ENCODE measurements around the gene LGALS4. TPM values are rescaled to one million over a fixed set of nuclear protein-coding genes. Genes with fewer than 3 reads are reported as not detected.

LGALS4 gene
- total and polyA plus RNA-seq, 9 of the 15 experiments (the other 6 are each of a cell fraction or from before 2014, with no cell fraction given), result 0.08 to 1.1 (median 0.30) TPM; not detected in 3

GRCh38 chr19:38785187-38785699, 27.5 kb downstream of the LGALS4 start (continued):
- TF ChIP-seq CHD1 (IDR thresholded peaks at IDR 0.05; ENCODE audit: low read length) (no peak), POLR3G (IDR thresholded peaks at IDR 0.05; ENCODE audit: extremely low read depth, insufficient read length, insufficient replicate concordance) (no peak), E2F3 (CRISPR knock-in tag; IDR thresholded peaks at IDR 0.05) (no peak), MAFG (tag; conservative IDR thresholded peaks at IDR 0.05) (no peak)
- TF ChIP-seq, protein P1, sequence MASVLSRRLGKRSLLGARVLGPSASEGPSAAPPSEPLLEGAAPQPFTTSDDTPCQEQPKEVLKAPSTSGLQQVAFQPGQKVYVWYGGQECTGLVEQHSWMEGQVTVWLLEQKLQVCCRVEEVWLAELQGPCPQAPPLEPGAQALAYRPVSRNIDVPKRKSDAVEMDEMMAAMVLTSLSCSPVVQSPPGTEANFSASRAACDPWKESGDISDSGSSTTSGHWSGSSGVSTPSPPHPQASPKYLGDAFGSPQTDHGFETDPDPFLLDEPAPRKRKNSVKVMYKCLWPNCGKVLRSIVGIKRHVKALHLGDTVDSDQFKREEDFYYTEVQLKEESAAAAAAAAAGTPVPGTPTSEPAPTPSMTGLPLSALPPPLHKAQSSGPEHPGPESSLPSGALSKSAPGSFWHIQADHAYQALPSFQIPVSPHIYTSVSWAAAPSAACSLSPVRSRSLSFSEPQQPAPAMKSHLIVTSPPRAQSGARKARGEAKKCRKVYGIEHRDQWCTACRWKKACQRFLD (CRISPR knock-in tag; IDR thresholded peaks at IDR 0.05), result no peak

- Histone ChIP-seq H2AFZ (ENCODE audit: low read depth, low read length) (no peak overlapping the region), H3K79me2 (ENCODE audit: control insufficient read depth, insufficient read depth, low read length) (no peaks in the 10 kb centered on the region), H3K9me3 (replicated peaks; ENCODE audit: control insufficient read depth, insufficient read depth, low read depth, low read length) (no peaks in the 10 kb centered on the region), H4K20me1 (replicated peaks; ENCODE audit: control insufficient read depth, insufficient read depth, low read length) (no peaks in the 10 kb centered on the region), H3K27ac (ENCODE audit: extremely low read depth, low read depth, low read length) (no peak overlapping the region), H3K36me3 (ENCODE audit: control insufficient read depth, insufficient read depth, low read length) (no peaks in the 10 kb centered on the region), H3K9me1 (ENCODE audit: control insufficient read depth, insufficient read depth, low read length) (no peaks in the 10 kb centered on the region), H3K27me3 (ENCODE audit: control insufficient read depth in 2 of 2, insufficient read depth in 2 of 2, low read length in 2 of 2) (no peaks in the 10 kb centered on the region), H3K9ac (ENCODE audit: insufficient read depth in 1 of 2, low read depth in 2 of 2, low read length in 2 of 2) (no peak overlapping the region), H3K4me3 (no peak overlapping the region), H3K4me1 (replicated peaks in 1 of 2; ENCODE audit: control insufficient read depth in 2 of 2, insufficient read depth in 2 of 2, low read length in 2 of 2) (peaks cover 12 to 14% of the 10 kb centered on the region in 2 experiments; a peak in 4 of 5 replicates), H3K4me2 (ENCODE audit: insufficient read depth, low read length) (no peak overlapping the region)
- no peak for FAIRE-seq
- POLR2A ChIA-PET, result no interaction called here
- ATAC-seq, result no peak
- in situ Hi-C loops (cut with MboI), result no loop called here
- CTCF ChIA-PET (ENCODE audit: low intra/inter-chr PET ratio), result no interaction called here
- no peak for DNase-seq (ENCODE audit: extremely low read depth in 1 of 4, low spot score in 3 of 4)
- no TSS peak for BruUV-seq (replicated peaks)
- WGBS (ENCODE audit: insufficient coverage, low coverage, missing lambda C conversion rate), result 22% methylated on average over 3 of the region's 3 CpGs
- intact Hi-C loops (cut with micrococcal nuclease), result no loop called here
- no peak for TF ChIP-seq GABPB1 (CRISPR knock-in tag; IDR thresholded peaks at IDR 0.05)
- TF ChIP-seq, protein P2, sequence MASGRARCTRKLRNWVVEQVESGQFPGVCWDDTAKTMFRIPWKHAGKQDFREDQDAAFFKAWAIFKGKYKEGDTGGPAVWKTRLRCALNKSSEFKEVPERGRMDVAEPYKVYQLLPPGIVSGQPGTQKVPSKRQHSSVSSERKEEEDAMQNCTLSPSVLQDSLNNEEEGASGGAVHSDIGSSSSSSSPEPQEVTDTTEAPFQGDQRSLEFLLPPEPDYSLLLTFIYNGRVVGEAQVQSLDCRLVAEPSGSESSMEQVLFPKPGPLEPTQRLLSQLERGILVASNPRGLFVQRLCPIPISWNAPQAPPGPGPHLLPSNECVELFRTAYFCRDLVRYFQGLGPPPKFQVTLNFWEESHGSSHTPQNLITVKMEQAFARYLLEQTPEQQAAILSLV (tag; IDR thresholded peaks at IDR 0.05), result no peak
- TF ChIP-seq, protein P3, sequence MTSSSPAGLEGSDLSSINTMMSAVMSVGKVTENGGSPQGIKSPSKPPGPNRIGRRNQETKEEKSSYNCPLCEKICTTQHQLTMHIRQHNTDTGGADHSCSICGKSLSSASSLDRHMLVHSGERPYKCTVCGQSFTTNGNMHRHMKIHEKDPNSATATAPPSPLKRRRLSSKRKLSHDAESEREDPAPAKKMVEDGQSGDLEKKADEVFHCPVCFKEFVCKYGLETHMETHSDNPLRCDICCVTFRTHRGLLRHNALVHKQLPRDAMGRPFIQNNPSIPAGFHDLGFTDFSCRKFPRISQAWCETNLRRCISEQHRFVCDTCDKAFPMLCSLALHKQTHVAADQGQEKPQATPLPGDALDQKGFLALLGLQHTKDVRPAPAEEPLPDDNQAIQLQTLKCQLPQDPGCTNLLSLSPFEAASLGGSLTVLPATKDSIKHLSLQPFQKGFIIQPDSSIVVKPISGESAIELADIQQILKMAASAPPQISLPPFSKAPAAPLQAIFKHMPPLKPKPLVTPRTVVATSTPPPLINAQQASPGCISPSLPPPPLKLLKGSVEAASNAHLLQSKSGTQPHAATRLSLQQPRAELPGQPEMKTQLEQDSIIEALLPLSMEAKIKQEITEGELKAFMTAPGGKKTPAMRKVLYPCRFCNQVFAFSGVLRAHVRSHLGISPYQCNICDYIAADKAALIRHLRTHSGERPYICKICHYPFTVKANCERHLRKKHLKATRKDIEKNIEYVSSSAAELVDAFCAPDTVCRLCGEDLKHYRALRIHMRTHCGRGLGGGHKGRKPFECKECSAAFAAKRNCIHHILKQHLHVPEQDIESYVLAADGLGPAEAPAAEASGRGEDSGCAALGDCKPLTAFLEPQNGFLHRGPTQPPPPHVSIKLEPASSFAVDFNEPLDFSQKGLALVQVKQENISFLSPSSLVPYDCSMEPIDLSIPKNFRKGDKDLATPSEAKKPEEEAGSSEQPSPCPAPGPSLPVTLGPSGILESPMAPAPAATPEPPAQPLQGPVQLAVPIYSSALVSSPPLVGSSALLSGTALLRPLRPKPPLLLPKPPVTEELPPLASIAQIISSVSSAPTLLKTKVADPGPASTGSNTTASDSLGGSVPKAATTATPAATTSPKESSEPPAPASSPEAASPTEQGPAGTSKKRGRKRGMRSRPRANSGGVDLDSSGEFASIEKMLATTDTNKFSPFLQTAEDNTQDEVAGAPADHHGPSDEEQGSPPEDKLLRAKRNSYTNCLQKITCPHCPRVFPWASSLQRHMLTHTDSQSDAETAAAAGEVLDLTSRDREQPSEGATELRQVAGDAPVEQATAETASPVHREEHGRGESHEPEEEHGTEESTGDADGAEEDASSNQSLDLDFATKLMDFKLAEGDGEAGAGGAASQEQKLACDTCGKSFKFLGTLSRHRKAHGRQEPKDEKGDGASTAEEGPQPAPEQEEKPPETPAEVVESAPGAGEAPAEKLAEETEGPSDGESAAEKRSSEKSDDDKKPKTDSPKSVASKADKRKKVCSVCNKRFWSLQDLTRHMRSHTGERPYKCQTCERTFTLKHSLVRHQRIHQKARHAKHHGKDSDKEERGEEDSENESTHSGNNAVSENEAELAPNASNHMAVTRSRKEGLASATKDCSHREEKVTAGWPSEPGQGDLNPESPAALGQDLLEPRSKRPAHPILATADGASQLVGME (CRISPR knock-in tag; IDR thresholded peaks at IDR 0.05), result no peak
- no peak for TF ChIP-seq ZNF311 (CRISPR knock-in tag; IDR thresholded peaks at IDR 0.05)
- TF ChIP-seq NFRKB (IDR thresholded peaks at IDR 0.05; ENCODE audit: low read depth), result no peak
- TF ChIP-seq, protein P4, sequence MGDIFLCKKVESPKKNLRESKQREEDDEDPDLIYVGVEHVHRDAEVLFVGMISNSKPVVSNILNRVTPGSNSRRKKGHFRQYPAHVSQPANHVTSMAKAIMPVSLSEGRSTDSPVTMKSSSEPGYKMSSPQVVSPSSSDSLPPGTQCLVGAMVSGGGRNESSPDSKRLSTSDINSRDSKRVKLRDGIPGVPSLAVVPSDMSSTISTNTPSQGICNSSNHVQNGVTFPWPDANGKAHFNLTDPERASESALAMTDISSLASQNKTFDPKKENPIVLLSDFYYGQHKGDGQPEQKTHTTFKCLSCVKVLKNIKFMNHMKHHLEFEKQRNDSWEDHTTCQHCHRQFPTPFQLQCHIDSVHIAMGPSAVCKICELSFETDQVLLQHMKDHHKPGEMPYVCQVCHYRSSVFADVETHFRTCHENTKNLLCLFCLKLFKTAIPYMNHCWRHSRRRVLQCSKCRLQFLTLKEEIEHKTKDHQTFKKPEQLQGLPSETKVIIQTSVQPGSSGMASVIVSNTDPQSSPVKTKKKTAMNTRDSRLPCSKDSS (IDR thresholded peaks at IDR 0.05; ENCODE audit: low read depth, partially characterized antibody), result no peak
- TF ChIP-seq U2AF1 (optimal IDR thresholded peaks at IDR 0.05; ENCODE audit: low read depth, low read length), result no peak
These were observed 28.5 kb downstream of the LGALS4 start for GRCh38 chr19:38784224-38784623.
